Uterus (tissue), 2 donors: ENCODE data around the gene TMED10.

Experiments used
- CTCF ChIP-seq, 4 experiments: fragments of 200-600 bp in 2 of 4; fragments of 450-650 bp in 2 of 4; sonication (generic) in 2 of 4; IDR thresholded peaks; one replicate each; pipeline ENCODE4 v1.5.1; 2016 to 2019; ENCODE audit warnings: antibody characterized with exemption in 4 of 4, mild to moderate bottlenecking in 2 of 4, moderate library complexity in 1 of 4
- POLR2A ChIP-seq, 2 donors: fragments of 450-650 bp; IDR thresholded peaks; one replicate each; pipeline ENCODE4 v1.6.1; 2016; ENCODE audit warnings: antibody characterized with exemption in 2 of 2, mild to moderate bottlenecking in 1 of 2, moderate library complexity in 1 of 2

- no peak for TF ChIP-seq CTCF (IDR thresholded peaks at IDR 0.05)
- TF ChIP-seq POLR2A (IDR thresholded peaks at IDR 0.05), result no peak
These were observed 9.1 kb downstream of the TMED10 start for GRCh38 chr14:75167325-75167724.
